H9 (cell line): ENCODE measurements around the gene NEGR1. TPM values are rescaled to one million over a fixed set of nuclear protein-coding genes. Genes with fewer than 3 reads are reported as not detected.

ENCODE experiments used
- DNase-seq: peaks from one replicate; pipeline ENCODE4 v3.0.0-alpha.2; 2017
- H2AFZ ChIP-seq: one replicate; pipeline ENCODE4 v1.6.1; 2013; ENCODE audit warnings: mild to moderate bottlenecking, low read length, control low read depth, moderate library complexity
- H2AK5ac ChIP-seq: 2 replicates; pipeline ENCODE4 v1.6.1; 2013; ENCODE audit warnings: low read length, control low read depth, mixed read lengths; ENCODE audit not compliant: insufficient read length
- H2BK120ac ChIP-seq: one replicate; pipeline ENCODE4 v1.6.1; 2013; ENCODE audit warnings: low read depth, mild to moderate bottlenecking, low read length, control low read depth, inconsistent platforms; ENCODE audit not compliant: poor library complexity, severe bottlenecking
- H2BK12ac ChIP-seq: 2 replicates; pipeline ENCODE4 v1.6.1; 2013; ENCODE audit warnings: low read length, control low read depth, mixed read lengths, low read depth; ENCODE audit not compliant: insufficient read length
- H2BK15ac ChIP-seq: 2 replicates; pipeline ENCODE4 v1.6.1; 2013; ENCODE audit warnings: low read depth, low read length, control low read depth
- H2BK20ac ChIP-seq: one replicate; pipeline ENCODE4 v1.6.1; 2013; ENCODE audit warnings: low read depth, mild to moderate bottlenecking, low read length, control low read depth, inconsistent platforms; ENCODE audit not compliant: poor library complexity, severe bottlenecking
- H2BK5ac ChIP-seq: 2 replicates; pipeline ENCODE4 v1.6.1; 2013; ENCODE audit warnings: low read length, control low read depth, mixed read lengths; ENCODE audit not compliant: insufficient read length
- H3K14ac ChIP-seq: 2 replicates; pipeline ENCODE4 v1.6.1; 2013; ENCODE audit warnings: low read length, control low read depth; ENCODE audit not compliant: insufficient read depth
- H3K18ac ChIP-seq: 2 replicates; pipeline ENCODE4 v1.6.1; 2013; ENCODE audit warnings: low read depth, mild to moderate bottlenecking, mixed read lengths, low read length, control low read depth; ENCODE audit not compliant: insufficient read length
- H3K23ac ChIP-seq: 2 replicates; pipeline ENCODE4 v1.6.1; 2013; ENCODE audit warnings: low read length, control low read depth, mixed read lengths, low read depth; ENCODE audit not compliant: insufficient read length
- H3K23me2 ChIP-seq: 2 replicates; pipeline ENCODE4 v1.6.1; 2013; ENCODE audit warnings: low read depth, mild to moderate bottlenecking, mixed read lengths, low read length, control low read depth; ENCODE audit not compliant: insufficient read length, poor library complexity, severe bottlenecking
- H3K27ac ChIP-seq: 2 replicates; pipeline ENCODE4 v1.5.1; 2013; ENCODE audit warnings: low read length, control low read depth, mixed read lengths, low read depth; ENCODE audit not compliant: insufficient read length
- H3K27me3 ChIP-seq: 2 replicates; pipeline ENCODE4 v1.6.1; 2013; ENCODE audit warnings: low read length, control low read depth, inconsistent platforms; ENCODE audit not compliant: insufficient read depth
- H3K4ac ChIP-seq: 2 replicates; pipeline ENCODE4 v1.6.1; 2013; ENCODE audit warnings: low read depth, mild to moderate bottlenecking, control low read depth, inconsistent platforms, low read length, moderate library complexity
- H3K4me1 ChIP-seq: 2 replicates; pipeline ENCODE4 v1.6.1; 2013; ENCODE audit warnings: low read length, control low read depth, inconsistent platforms; ENCODE audit not compliant: insufficient read depth
- H3K4me2 ChIP-seq: 2 replicates; pipeline ENCODE4 v1.6.1; 2013; ENCODE audit warnings: low read length, control low read depth, mixed read lengths; ENCODE audit not compliant: insufficient read length, insufficient read depth
- H3K56ac ChIP-seq: 2 replicates; pipeline ENCODE4 v1.6.1; 2013; ENCODE audit warnings: low read depth, mild to moderate bottlenecking, mixed read lengths, low read length, control low read depth; ENCODE audit not compliant: insufficient read length
- H3K79me1 ChIP-seq: 2 replicates; pipeline ENCODE4 v1.6.1; 2013; ENCODE audit warnings: low read depth, mild to moderate bottlenecking, moderate library complexity, low read length, control low read depth, inconsistent platforms; ENCODE audit not compliant: insufficient read depth, poor library complexity, severe bottlenecking
- H3K79me2 ChIP-seq: 2 replicates; pipeline ENCODE4 v1.6.1; 2013; ENCODE audit warnings: low read length, control low read depth, inconsistent platforms; ENCODE audit not compliant: insufficient read depth
- H3K9ac ChIP-seq: 2 replicates; pipeline ENCODE4 v1.6.1; 2013; ENCODE audit warnings: low read length, control low read depth, mixed read lengths; ENCODE audit not compliant: insufficient read length; ENCODE audit errors: extremely low read depth
- H3K9me3 ChIP-seq: one replicate; pipeline ENCODE4 v1.6.1; 2013; ENCODE audit warnings: low read depth, low read length, inconsistent platforms; ENCODE audit not compliant: control insufficient read depth
- H3T11ph ChIP-seq: one replicate; pipeline ENCODE4 v1.6.1; 2013; ENCODE audit warnings: mild to moderate bottlenecking, low read length, control low read depth, inconsistent platforms
- H4K20me1 ChIP-seq: one replicate; pipeline ENCODE4 v1.6.1; 2013; ENCODE audit not compliant: control insufficient read depth, insufficient read length, insufficient read depth
- H4K5ac ChIP-seq: 2 replicates; pipeline ENCODE4 v1.6.1; 2013; ENCODE audit warnings: low read depth, mild to moderate bottlenecking, mixed read lengths, low read length, control low read depth; ENCODE audit not compliant: insufficient read length
- H4K8ac ChIP-seq: replicated peaks from 2 replicates; pipeline ENCODE4 v1.6.1; 2013; ENCODE audit warnings: low read length, control low read depth, mixed read lengths, low read depth; ENCODE audit not compliant: insufficient read length
- H4K91ac ChIP-seq: 2 replicates; pipeline ENCODE4 v1.6.1; 2013; ENCODE audit warnings: low read depth, mild to moderate bottlenecking, moderate library complexity, mixed read lengths, low read length, control low read depth; ENCODE audit not compliant: insufficient read length
- H3K27ac Mint-ChIP-seq, 3 experiments: 2 replicates in 2 of 3; 3 replicates in 1 of 3; pipeline ENCODE4 v1.8.0; 2020 to 2021; ENCODE audit warnings: mixed read lengths in 3 of 3, mild to moderate bottlenecking in 1 of 3, moderate library complexity in 1 of 3
- H3K27me3 Mint-ChIP-seq: 2 replicates; pipeline ENCODE4 v1.8.0; 2021; ENCODE audit warnings: low read depth, mild to moderate bottlenecking, moderate library complexity, mixed read lengths
- H3K36me3 Mint-ChIP-seq, 3 experiments: 2 replicates in 2 of 3; 3 replicates in 1 of 3; pipeline ENCODE4 v1.8.0; 2020 to 2021; ENCODE audit warnings: low read depth in 3 of 3, mixed read lengths in 3 of 3; ENCODE audit not compliant: insufficient read depth in 1 of 3
- H3K4me1 Mint-ChIP-seq, 2 experiments: 2 replicates each; pipeline ENCODE4 v1.8.0; 2020; ENCODE audit warnings: mixed read lengths in 2 of 2
- H3K4me3 Mint-ChIP-seq, 2 experiments: 2 replicates in 1 of 2; 3 replicates in 1 of 2; pipeline ENCODE4 v1.8.0; 2020 to 2021; ENCODE audit warnings: mild to moderate bottlenecking in 2 of 2, mixed read lengths in 2 of 2, moderate library complexity in 1 of 2
- H3K9me3 Mint-ChIP-seq, 2 experiments: 2 replicates in 1 of 2; 3 replicates in 1 of 2; pipeline ENCODE4 v1.8.0; 2020; ENCODE audit warnings: mild to moderate bottlenecking in 2 of 2, mixed read lengths in 2 of 2, moderate library complexity in 1 of 2
- CTCF ChIP-seq: fragments of 200-600 bp; sonication (generic); conservative IDR thresholded peaks from 3 replicates; pipeline ENCODE4 v1.8.0; 2021; ENCODE audit warnings: antibody characterized with exemption, mild to moderate bottlenecking
- total RNA-seq: library from RNA; stranded (reverse); gene quantifications from 2 replicates; pipeline ENCODE4 v1.2.1, GENCODE V29; 2021

The NEGR1 gene
- total RNA-seq, 1 experiment from 2014 or later = 0.13 TPM

- Histone ChIP-seq H3K9ac (no peak overlapping the region), H4K20me1 (no peaks in the 10 kb centered on the region), H3T11ph (no peak overlapping the region), H3K23ac (no peak overlapping the region), H4K5ac (no peak overlapping the region), H3K23me2 (no peaks in the 10 kb centered on the region), H4K8ac (no peak overlapping the region), H3K4ac (no peak overlapping the region), H3K56ac (no peak overlapping the region), H2BK15ac (no peak overlapping the region), H3K27me3 (no peaks in the 10 kb centered on the region), H2AK5ac (no peak overlapping the region), H3K18ac (no peak overlapping the region), H2BK120ac (no peak overlapping the region), H2BK5ac (no peak overlapping the region), H3K14ac (no peak overlapping the region), H3K79me1 (no peaks in the 10 kb centered on the region), H4K91ac (no peak overlapping the region), H2BK12ac (no peak overlapping the region), H3K27ac (no peak overlapping the region), H3K9me3 (no peaks in the 10 kb centered on the region), H2BK20ac (no peak overlapping the region), H2AFZ (no peak overlapping the region), H3K79me2 (no peaks in the 10 kb centered on the region), H3K4me1 (no peaks in the 10 kb centered on the region), H3K4me2 (no peak overlapping the region)
- TF ChIP-seq CTCF = no peak
- Mint-ChIP-seq H3K4me1 (no peaks in the 10 kb centered on the region), H3K27ac (no peak overlapping the region), H3K9me3 (no peaks in the 10 kb centered on the region), H3K36me3 (peaks cover 0 to 6% (median 0%) of the 10 kb centered on the region in 3 experiments; a peak in 2 of 7 replicates), H3K4me3 (no peak overlapping the region), H3K27me3 (no peaks in the 10 kb centered on the region; the same call in 1 of the 2 replicates)
- no peak for DNase-seq
These were observed 52.4 kb downstream of the NEGR1 start for GRCh38 chr1:72229893-72230292.
